ENCODE data around the gene SLC25A40. TPM values are rescaled to one million over a fixed set of nuclear protein-coding genes. Genes with fewer than 3 reads are reported as not detected.

Gene SLC25A40
- total and polyA plus RNA-seq, 2 of the 13 experiments (the other 11 are each of a cell fraction or from before 2014, with no cell fraction given) = 12.9 to 13.6 TPM

DNA sequence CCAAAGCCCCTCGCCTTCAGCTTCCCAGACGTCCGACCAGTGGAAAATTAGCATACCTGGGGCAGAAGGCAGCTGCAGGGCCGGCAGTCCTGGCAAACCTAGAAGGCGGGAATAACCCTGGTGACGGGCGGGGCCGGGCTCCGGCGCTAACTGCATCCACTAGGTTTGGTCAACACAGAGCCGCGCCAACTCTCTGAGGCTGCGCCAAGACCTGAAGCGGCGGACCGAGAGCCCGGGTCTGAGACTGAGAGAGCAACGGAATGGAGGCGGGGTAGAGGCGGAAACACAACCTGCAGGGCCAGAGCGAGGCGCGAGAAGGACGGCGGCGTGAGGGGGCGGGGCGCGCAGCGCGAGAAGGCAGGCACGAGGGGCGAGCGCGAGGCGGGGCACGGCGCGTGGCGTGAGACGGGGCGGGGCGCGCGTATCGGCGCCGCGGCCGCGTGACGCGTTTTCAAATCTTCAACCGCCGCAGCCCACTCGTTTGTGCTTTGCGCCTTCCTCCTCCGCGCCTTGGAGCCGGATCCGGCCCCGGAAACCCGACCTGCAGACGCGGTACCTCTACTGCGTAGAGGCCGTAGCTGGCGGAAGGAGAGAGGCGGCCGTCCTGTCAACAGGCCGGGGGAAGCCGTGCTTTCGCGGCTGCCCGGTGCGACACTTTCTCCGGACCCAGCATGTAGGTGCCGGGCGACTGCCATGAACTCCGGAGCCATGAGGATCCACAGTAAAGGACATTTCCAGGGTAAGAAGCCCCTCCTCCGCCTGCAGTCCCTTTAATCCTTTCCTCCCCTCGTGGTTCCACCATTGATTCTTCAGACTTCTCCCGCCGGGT lies at the start of gene SLC25A40, which contains the start of gene DBF4 (continued):
- TF ChIP-seq, protein P1, sequence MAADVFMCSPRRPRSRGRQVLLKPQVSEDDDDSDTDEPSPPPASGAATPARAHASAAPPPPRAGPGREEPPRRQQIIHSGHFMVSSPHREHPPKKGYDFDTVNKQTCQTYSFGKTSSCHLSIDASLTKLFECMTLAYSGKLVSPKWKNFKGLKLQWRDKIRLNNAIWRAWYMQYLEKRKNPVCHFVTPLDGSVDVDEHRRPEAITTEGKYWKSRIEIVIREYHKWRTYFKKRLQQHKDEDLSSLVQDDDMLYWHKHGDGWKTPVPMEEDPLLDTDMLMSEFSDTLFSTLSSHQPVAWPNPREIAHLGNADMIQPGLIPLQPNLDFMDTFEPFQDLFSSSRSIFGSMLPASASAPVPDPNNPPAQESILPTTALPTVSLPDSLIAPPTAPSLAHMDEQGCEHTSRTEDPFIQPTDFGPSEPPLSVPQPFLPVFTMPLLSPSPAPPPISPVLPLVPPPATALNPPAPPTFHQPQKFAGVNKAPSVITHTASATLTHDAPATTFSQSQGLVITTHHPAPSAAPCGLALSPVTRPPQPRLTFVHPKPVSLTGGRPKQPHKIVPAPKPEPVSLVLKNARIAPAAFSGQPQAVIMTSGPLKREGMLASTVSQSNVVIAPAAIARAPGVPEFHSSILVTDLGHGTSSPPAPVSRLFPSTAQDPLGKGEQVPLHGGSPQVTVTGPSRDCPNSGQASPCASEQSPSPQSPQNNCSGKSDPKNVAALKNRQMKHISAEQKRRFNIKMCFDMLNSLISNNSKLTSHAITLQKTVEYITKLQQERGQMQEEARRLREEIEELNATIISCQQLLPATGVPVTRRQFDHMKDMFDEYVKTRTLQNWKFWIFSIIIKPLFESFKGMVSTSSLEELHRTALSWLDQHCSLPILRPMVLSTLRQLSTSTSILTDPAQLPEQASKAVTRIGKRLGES (CRISPR knock-in tag; IDR thresholded peaks at IDR 0.05; ENCODE audit: borderline replicate concordance) = peak; percentile 67; the same call in 1 of the 2 replicates
- TF ChIP-seq ETV6 (CRISPR knock-in tag; conservative IDR thresholded peaks at IDR 0.05) (no peak; the same call in 1 of the 2 replicates), GZF1 (CRISPR knock-in tag; IDR thresholded peaks at IDR 0.05) (no peak), ZSCAN22 (CRISPR knock-in tag; IDR thresholded peaks at IDR 0.05) (no peak), ZNF484 (CRISPR knock-in tag; IDR thresholded peaks at IDR 0.05; ENCODE audit: borderline replicate concordance, low read depth) (no peak), ZNF274 (CRISPR knock-in tag; IDR thresholded peaks at IDR 0.05) (peak; percentile 58; the same call in 1 of the 2 replicates), TOE1 (CRISPR knock-in tag; IDR thresholded peaks at IDR 0.05) (0 out of 2 replicates have a peak, but pooled peaks have one; percentile 3), HMGA1 (CRISPR knock-in tag; conservative IDR thresholded peaks at IDR 0.05) (no peak), NRL (CRISPR knock-in tag; IDR thresholded peaks at IDR 0.05; ENCODE audit: borderline replicate concordance) (peak; percentile 68; the same call in 1 of the 2 replicates), DMAP1 (CRISPR knock-in tag; IDR thresholded peaks at IDR 0.05) (peak; percentile 45; the same call in 1 of the 2 replicates), ZSCAN21 (CRISPR knock-in tag; IDR thresholded peaks at IDR 0.05; ENCODE audit: borderline replicate concordance) (peak; percentile 84; the same call in 1 of the 2 replicates), ZNF562 (CRISPR knock-in tag; IDR thresholded peaks at IDR 0.05; ENCODE audit: borderline replicate concordance) (peak; percentile 72; the same call in 1 of the 2 replicates)
- TF ChIP-seq, protein P2, sequence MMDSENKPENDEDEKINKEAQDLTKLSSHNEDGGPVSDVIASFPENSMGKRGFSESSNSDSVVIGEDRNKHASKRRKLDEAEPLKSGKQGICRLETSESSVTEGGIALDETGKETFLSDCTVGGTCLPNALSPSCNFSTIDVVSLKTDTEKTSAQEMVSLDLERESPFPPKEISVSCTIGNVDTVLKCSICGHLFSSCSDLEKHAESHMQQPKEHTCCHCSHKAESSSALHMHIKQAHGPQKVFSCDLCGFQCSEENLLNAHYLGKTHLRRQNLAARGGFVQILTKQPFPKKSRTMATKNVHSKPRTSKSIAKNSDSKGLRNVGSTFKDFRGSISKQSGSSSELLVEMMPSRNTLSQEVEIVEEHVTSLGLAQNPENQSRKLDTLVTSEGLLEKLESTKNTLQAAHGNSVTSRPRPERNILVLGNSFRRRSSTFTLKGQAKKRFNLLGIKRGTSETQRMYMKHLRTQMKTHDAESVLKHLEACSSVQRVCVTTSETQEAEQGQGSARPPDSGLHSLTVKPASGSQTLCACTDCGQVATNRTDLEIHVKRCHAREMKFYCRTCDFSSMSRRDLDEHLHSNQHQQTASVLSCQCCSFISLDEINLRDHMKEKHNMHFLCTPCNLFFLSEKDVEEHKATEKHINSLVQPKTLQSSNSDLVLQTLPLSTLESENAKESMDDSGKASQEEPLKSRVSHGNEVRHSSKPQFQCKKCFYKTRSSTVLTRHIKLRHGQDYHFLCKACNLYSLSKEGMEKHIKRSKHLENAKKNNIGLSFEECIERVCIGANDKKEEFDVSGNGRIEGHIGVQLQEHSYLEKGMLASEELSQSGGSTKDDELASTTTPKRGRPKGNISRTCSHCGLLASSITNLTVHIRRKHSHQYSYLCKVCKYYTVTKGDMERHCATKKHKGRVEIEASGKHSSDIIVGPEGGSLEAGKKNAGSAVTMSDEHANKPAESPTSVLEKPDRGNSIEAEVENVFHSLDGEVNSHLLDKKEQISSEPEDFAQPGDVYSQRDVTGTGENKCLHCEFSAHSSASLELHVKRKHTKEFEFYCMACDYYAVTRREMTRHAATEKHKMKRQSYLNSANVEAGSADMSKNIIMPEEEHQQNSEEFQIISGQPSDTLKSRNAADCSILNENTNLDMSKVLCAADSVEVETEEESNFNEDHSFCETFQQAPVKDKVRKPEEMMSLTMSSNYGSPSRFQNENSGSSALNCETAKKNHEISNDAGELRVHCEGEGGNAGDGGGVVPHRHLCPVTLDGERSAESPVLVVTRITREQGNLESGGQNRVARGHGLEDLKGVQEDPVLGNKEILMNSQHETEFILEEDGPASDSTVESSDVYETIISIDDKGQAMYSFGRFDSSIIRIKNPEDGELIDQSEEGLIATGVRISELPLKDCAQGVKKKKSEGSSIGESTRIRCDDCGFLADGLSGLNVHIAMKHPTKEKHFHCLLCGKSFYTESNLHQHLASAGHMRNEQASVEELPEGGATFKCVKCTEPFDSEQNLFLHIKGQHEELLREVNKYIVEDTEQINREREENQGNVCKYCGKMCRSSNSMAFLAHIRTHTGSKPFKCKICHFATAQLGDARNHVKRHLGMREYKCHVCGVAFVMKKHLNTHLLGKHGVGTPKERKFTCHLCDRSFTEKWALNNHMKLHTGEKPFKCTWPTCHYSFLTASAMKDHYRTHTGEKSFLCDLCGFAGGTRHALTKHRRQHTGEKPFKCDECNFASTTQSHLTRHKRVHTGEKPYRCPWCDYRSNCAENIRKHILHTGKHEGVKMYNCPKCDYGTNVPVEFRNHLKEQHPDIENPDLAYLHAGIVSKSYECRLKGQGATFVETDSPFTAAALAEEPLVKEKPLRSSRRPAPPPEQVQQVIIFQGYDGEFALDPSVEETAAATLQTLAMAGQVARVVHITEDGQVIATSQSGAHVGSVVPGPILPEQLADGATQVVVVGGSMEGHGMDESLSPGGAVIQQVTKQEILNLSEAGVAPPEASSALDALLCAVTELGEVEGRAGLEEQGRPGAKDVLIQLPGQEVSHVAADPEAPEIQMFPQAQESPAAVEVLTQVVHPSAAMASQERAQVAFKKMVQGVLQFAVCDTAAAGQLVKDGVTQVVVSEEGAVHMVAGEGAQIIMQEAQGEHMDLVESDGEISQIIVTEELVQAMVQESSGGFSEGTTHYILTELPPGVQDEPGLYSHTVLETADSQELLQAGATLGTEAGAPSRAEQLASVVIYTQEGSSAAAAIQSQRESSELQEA (CRISPR knock-in tag; IDR thresholded peaks at IDR 0.05; ENCODE audit: not compliant biosample characterization) = peak; percentile 68
- TF ChIP-seq, protein P3, sequence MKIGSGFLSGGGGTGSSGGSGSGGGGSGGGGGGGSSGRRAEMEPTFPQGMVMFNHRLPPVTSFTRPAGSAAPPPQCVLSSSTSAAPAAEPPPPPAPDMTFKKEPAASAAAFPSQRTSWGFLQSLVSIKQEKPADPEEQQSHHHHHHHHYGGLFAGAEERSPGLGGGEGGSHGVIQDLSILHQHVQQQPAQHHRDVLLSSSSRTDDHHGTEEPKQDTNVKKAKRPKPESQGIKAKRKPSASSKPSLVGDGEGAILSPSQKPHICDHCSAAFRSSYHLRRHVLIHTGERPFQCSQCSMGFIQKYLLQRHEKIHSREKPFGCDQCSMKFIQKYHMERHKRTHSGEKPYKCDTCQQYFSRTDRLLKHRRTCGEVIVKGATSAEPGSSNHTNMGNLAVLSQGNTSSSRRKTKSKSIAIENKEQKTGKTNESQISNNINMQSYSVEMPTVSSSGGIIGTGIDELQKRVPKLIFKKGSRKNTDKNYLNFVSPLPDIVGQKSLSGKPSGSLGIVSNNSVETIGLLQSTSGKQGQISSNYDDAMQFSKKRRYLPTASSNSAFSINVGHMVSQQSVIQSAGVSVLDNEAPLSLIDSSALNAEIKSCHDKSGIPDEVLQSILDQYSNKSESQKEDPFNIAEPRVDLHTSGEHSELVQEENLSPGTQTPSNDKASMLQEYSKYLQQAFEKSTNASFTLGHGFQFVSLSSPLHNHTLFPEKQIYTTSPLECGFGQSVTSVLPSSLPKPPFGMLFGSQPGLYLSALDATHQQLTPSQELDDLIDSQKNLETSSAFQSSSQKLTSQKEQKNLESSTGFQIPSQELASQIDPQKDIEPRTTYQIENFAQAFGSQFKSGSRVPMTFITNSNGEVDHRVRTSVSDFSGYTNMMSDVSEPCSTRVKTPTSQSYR (CRISPR knock-in tag; IDR thresholded peaks at IDR 0.05; ENCODE audit: borderline replicate concordance) = peak; percentile 73; the same call in 1 of the 2 replicates

All from HepG2 (cell line).